HG03060 (cell line): ENCODE data around the gene TDRD10.

Experiments used
- ATAC-seq: cut with Tn5 transposase; IDR thresholded peaks from one replicate; pipeline ENCODE4 v1.9.1; 2021; ENCODE audit warnings: low read depth, moderate number of reproducible peaks; ENCODE audit not compliant: unreplicated experiment

Gene TDRD10

GRCh38 chr1:154502066-154502743 is at the start of gene TDRD10, which contains the start of gene SHE:
TSS of gene TDRD10 (plus strand) at chr1:154502219. CDS start at chr1:154506904, 4,685 bp downstream.
TSS of gene SHE (minus strand) at chr1:154502412. CDS start at chr1:154502026, 386 bp downstream.
- ATAC-seq: no peak

- ATAC-seq: no peak
Observed at GRCh38 chr1:154453161-154453560, 48.9 kb upstream of the TDRD10 start.

GRCh38 chr1:154453574-154454352 is 48.3 kb upstream of the TDRD10 start:
- no peak for ATAC-seq

GRCh38 chr1:154454386-154455120 is 47.5 kb upstream of the TDRD10 start:
- no peak for ATAC-seq

- no peak for ATAC-seq
Observed at GRCh38 chr1:154456631-154457030, 45.4 kb upstream of the TDRD10 start.

GRCh38 chr1:154459080-154459479 is 42.9 kb upstream of the TDRD10 start:
- ATAC-seq: no peak

GRCh38 chr1:154460695-154461260 is 41.2 kb upstream of the TDRD10 start:
- ATAC-seq: no peak

GRCh38 chr1:154463512-154463990 is 38.5 kb upstream of the TDRD10 start:
- ATAC-seq: no peak

GRCh38 chr1:154465621-154466195 is 36.3 kb upstream of the TDRD10 start:
- ATAC-seq: no peak

- ATAC-seq: no peak
Observed at GRCh38 chr1:154466206-154466605, 35.8 kb upstream of the TDRD10 start.

- ATAC-seq: no peak
Observed at GRCh38 chr1:154466921-154467417, 35.0 kb upstream of the TDRD10 start.

- no peak for ATAC-seq
Observed at GRCh38 chr1:154467434-154468102, 34.5 kb upstream of the TDRD10 start.

GRCh38 chr1:154468535-154469250 is 33.3 kb upstream of the TDRD10 start:
- no peak for ATAC-seq

- ATAC-seq: no peak
Observed at GRCh38 chr1:154469844-154470560, 32.0 kb upstream of the TDRD10 start.

GRCh38 chr1:154471304-154471703 is 30.7 kb upstream of the TDRD10 start:
- ATAC-seq: no peak

GRCh38 chr1:154474802-154475201 is 27.2 kb upstream of the TDRD10 start:
- no peak for ATAC-seq

- ATAC-seq: no peak
Observed at GRCh38 chr1:154476791-154477190, 25.2 kb upstream of the TDRD10 start.

GRCh38 chr1:154478013-154478412 is 24.0 kb upstream of the TDRD10 start:
- ATAC-seq: no peak
